HG02610 (cell line): ENCODE results near the gene BAIAP3.

Source experiments
- ATAC-seq: cut with Tn5 transposase; IDR thresholded peaks from one replicate; pipeline ENCODE4 v1.9.1; 2021; ENCODE audit warnings: mild to moderate bottlenecking, moderate library complexity; ENCODE audit not compliant: unreplicated experiment

Gene BAIAP3

GRCh38 chr16:1332618-1333148 is 762 bp upstream of the BAIAP3 start:
- no peak for ATAC-seq

DNA sequence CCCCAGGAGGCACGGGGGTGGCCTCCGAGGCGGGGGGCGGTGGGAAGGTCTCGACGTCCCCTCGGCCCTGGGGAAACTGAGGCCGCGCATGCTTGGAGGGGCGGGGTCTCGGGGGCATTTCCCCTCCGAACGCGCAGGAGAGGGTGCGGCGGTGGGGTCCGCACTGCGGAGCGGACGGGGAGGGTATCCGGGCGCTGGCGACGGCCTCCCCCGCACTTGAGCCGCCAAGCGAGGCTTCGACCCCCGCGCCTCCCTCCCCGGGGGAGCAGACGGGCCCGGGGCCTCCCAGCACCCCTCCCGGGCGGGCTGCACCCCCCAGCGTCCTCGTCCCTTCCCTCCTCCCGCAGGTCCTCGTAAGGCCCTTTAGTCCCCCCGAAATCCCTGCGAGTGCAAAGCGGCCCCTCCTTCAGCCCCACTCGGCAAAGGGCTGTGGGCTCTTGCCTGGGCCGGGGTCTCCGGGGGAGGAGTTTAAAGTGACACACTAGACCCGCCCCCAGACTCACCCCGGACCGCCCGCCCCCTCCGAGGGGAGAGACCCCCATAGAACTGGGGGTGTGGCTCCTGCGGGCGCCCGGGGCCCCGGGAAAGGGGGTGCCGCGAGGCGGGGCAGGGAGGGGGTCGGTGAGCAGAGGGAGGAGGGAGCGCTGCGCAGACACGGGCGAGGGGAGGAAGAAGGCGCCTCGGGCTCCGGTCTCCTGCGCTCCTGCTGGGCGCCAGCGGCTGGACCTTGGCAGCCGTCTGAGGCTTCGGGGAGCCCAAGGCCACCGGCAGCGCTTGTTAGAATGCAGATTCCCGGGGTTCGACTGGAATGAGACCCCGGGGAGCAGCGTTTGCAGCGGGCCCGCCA is 632 bp downstream of the BAIAP3 start:
- ATAC-seq, result no peak

- ATAC-seq, result no peak
Measured at GRCh38 chr16:1334739-1335138, 1.3 kb downstream of the BAIAP3 start.

GRCh38 chr16:1335211-1335971 is 1.9 kb downstream of the BAIAP3 start:
- no peak for ATAC-seq

GRCh38 chr16:1335996-1336395 is 2.6 kb downstream of the BAIAP3 start:
- no peak for ATAC-seq

DNA sequence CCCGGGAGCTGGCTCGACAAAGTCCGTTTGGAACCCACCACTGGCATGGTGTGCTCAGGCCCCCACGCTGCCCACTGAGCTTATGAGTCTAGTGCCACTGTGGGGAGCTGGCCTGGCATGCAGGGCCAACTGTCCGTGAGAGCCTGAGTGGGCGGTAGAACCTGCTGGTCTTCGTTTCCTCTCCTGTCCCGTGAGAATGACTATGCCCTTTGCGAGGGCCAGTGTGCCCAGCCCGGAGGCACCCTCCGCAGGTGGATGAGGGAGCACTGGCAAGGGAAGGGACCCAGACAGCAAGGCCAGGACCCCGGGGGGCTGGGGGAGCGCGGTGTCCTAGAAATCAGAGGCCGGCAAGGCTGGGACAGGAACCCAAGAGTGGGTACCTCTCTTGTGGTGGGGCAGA is 3.2 kb downstream of the BAIAP3 start:
- ATAC-seq, result no peak

DNA sequence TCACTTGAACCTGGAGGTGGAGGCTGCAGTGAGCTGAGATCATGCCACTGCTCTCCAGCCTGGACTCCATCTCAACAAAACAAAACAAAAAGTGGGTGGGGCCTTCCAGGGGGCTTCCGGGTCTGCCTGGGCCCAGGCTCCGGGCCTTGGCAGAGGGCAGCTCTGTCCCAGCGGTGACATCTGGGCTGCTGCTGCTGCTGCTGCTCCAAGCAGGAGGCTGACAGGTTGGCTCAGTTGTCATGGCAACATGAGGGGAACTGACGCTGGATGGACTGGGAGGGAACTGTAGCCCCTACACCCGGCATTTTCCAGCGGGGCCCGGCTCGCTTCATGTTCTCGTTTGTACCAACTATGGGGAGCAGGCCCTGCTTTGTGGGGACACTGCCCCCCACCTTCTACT is 4.0 kb downstream of the BAIAP3 start:
- no peak for ATAC-seq

DNA sequence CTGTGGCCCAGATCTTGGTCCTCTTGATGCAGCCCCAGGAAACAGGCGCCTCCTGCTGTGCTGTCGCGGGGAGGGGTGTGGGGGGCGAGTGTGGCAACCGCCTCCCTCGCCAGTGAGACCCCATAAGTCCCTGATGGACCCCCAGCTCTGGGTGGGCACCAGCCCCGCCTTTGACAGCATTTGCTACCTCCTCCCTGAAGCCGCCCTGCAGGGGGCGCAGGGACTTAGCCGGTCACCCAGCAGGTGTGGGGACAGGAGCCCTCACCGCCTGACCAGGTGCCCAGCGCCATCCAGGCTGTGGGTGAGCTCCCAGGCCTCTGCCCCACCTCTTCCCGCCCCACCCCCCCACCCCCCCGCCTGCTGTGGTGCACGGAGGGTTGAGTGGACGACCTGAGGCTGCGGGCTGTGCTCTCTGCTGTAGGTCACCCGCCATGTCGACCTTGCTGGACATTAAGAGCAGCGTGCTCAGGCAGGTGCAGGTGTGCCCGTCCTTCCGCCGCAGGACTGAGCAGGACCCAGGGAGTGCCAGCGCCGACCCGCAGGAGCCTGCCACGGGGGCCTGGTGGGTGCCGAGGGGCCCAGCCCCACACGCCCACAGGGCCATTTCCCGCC is 4.8 kb downstream of the BAIAP3 start:
- ATAC-seq, result no peak

- ATAC-seq, result no peak
Measured at GRCh38 chr16:1338855-1339675, 5.6 kb downstream of the BAIAP3 start.

- no peak for ATAC-seq
Measured at GRCh38 chr16:1340730-1341494, 7.5 kb downstream of the BAIAP3 start.

- ATAC-seq, result no peak
Measured at GRCh38 chr16:1341495-1342420, 8.3 kb downstream of the BAIAP3 start.

DNA sequence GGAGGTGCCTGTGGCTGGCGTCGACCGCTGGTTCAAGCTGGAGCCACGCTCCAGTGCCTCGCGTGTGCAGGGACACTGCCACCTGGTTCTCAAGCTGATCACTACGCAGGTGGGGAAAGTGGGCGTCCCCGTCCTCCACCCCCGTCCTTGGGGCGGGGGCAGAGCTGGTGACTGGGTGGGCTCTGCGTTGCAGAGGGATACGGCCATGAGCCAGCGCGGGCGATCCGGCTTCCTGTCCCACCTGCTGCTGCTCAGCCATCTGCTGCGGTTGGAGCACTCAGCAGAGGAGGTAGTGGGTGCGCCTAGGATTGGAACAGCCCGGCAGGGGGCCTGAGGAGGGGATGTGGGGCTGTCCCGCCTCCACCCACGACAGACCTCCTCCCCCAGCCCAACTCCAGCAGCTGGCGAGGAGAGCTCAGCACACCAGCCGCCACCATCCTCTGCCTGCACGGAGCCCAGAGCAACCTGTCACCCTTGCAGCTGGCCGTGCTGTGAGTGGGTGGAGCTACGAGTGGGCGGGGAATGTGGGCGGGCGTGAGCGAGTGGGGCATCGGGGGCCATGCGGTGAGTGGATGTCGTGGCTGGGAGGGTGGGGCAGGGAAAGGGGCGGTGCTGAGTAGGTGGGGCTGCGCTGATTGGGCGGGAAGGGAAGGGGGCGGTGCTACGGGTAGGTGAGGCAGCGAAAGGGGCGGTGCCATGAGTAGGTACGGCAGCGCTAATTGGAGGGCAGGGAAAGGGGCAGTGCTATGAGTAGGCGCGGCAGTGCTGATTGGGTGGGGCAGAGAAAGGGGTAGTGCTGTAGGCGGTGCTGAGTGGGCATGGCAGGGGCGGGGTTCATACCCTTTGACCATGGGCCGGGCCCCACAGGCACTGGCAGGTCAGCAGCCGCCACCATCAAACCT is 9.3 kb downstream of the BAIAP3 start:
- peak; percentile 80 for ATAC-seq

DNA sequence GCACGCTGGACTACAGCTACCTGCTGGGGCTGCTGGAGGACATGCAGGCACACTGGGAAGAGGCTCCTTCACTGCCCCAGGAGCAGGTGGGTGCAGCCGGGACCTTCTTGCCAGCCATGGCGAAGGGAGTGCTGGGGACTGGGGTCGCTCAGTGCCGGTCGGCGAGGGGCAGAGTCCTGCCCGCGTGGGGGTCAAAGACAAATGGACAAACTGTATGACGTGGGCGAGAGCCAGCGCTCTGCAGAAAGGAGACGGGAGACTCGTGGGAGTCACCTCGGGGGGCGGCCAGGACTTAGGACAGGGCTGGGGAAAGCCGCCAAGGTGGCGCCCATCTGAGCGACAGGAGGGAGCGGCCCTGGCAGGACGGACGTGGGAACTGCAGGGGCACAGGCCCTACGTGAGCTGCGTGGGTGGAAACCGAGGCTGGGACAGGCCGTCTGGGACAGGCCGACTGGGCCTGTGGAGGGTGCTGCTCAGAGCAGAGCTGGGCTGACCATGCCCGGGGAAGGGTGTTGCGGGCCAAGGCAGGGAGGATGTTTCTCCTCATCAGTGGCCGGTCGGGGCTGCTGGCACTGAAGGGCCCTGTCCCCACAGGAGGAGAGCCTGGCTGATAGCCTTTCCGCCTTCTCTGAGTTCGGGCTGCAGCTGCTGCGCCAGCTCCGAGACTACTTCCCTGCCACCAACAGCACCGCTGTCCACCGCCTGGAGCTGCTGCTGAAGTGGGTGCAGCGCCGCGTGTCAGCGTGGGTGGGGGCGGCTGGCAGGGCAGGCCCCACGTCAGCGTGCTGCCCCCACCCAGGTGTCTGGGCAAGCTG is 10.2 kb downstream of the BAIAP3 start:
- no peak for ATAC-seq

GRCh38 chr16:1344499-1344898 is 11.1 kb downstream of the BAIAP3 start:
- no peak for ATAC-seq

DNA sequence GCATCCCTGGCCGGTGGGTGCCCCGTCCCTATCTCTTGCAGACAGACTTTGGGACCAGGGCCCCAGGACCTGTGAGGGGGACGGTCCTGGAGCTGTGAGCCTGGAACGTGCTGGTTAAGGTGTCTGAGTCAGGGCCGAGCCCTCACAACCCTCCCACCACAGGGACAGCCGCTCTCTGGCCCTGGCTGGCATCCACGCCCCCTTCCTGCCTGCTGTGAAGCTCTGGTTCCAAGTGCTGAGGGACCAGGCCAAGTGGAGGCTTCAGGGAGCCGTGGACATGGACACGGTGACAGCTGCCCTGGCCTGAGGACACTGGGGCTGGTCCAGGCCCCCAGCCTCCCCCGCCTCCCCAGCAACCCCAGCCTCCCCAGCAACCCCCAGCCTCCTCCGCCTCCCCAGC is 11.6 kb downstream of the BAIAP3 start:
- no peak for ATAC-seq

DNA sequence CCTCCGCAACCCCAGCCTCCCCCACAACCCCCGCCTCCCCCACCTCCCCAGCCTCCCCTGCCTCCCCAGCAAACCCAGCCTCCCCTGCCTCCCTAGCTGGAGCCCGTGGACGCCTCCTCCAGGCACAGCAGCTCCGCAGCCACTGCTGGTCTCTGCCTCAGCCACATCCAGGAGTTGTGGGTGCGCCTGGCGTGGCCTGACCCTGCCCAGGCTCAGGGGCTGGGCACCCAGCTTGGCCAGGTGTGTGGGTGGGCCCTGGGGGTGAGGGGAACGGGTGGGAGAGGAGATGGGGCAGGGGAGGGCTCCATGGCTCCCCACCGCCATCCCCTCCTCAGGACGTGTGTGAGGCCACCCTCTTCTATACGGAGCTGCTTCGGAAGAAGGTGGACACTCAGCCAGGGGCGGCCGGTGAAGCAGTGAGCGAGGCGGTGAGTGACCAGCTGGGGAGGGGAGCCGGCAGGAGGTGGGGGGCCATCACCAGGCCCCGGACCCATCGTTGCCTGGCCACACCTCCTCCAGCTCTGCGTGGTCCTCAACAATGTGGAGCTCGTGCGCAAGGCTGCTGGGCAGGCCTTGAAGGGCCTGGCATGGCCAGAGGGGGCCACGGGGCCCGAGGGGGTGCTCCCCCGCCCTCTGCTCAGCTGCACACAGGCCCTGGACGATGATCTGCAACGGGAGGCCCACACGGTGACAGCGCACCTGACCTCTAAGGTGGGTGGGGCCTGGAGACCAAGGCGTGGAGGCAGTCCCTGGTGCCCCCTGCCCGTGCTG is 12.4 kb downstream of the BAIAP3 start:
- no peak for ATAC-seq
